MV-4-11 (cell line): ENCODE measurements around the gene MYO5A.

ENCODE experiments used
- DNase-seq: peaks from one replicate; lab custom pipeline; 2025; lab: John Stamatoyannopoulos, UW

The MYO5A gene

DNA sequence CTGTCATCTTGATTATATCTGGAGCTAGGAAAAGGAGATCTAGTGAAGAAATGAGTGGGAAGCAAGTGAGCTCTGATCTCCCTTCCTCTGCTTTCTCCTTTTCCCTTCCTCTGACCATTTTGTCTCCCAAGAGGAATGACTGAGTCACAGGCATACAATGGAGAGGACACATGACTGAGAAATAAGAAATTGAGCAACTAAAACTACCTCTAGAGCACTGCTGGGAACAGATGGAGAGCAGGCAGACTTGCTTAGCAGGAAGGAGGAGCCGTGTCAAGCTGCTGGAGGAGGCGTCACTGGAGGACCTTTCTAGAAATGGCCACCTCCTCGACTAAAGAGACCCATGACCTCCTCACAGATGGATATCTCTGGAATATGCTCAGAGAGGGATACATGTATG is 166.2 kb downstream of the MYO5A start:
- no peak for DNase-seq

DNA sequence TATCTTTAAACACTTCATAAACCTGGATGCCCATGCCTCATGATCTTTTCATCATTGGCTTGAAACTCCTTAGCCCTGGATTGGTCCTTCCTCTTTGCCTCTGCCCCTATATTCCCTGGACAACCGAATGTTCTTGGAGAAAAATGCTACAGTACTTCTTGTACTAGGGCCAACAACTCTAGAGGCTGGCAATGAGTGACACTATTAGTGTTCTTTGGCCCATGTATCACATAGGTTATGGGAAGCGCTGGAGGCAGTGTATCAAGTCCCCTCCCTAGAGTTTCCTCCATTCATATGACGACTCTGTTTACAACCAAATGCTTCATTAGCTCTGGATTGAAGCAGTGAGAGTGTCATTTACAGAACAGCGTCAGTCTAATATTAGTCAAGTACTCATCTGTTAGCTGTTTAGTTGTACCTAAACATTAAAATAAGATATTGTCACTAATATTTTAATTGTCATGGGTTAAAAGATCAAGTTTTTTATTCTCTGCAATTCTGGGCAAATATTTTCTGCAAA is 166.6 kb downstream of the MYO5A start:
- DNase-seq, result no peak

DNA sequence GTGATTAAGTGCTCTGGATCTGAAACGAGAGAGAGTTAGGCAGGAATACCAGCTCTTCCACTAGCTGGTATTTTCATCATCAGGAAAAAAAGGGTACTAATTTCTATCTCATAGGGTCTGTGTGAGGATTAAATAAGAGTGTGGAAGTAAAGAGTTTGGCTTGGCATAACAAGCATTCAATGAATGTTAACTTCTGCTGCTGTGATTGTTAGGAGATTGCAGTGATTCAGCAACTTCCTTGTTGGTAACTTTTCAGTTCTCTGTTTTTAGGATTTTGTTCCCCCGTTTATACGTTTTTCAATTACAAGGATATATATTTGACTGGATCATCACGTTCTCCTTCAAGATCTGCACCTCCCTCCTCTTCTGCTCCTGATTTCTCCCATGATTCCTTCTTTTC is 167.2 kb downstream of the MYO5A start:
- DNase-seq, result no peak

DNA sequence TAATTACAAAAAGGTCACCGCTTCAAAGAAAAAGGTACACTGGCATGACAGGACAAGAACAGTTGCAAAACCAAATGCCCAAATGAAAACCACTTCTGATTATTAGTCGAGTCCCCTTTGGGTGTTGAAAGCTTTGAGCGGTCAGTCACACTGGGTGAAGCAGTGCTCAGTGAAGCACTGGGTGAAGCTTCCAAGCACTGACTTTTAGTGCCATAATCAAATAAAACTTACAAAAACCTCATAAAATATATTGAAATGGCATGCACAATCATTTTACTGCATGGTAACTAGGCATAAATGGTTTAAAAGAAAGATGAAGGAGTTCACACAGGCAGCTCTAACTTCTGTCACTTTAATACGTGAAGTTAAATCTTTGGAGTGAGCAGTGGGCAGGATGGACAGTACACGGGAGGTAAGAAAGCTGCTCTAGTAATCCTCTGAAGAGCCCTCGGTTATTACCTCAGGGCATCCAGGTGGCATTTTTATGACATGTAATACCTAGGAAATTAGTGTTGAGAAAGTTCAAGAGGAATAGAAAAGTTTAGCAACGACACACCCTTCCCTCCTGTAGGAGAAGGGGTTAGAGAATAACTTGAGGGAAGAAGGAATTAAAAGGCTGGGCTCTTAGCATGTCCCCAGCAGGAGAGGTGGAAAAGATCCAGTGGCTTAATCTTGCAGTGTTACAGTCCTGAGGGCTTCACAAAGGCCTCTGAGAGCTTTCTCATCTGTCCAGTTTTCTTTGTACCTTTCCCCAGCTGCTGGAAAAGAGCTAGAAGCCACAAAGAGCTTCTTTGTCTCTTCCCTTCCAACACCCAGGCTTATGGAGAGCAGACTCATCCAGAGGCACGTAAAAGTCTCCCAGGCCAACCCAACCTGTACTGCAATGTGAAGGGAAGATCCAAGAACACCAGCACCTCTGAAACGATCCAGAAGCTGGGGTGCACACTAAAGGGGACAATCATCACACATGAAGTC is 168.2 kb downstream of the MYO5A start:
- DNase-seq, result no peak

DNA sequence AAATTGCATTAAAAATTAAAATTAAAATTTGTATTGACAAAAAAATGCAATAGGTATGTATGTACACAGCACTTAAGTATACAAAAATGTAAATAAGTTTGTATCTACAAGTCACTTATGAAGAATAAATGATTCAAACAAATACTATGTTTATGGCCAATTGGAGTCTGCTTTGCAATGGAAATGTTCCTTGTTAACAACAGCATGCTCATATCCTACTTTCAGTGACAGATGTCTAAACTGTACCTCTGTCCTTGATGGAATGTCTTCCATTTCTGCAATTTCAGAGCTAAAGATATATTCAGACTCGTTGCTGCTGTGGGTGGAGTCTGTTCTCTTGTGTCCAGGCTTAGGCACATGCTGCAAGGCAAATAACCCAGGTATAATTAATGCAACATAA is 169.0 kb downstream of the MYO5A start:
- DNase-seq, result no peak

DNA sequence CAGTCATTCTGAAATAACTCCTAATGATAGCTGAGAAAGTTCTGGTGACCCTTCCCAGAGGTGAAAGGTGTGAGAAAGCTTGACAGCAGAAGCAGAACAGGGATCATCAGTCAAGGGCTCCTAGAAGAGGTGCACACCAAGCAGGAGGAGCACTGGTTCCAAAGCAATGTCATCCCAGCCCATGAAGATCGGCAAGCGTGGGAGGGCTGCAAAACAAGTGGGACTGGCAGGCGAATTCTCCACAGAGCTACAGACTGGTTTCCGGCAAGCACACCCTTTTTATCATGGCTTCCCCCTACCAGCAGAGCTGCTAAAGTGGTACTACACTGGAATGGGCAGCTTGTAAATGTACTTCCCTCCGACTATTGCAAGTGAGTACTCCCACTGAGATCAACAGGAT is 170.7 kb downstream of the MYO5A start:
- DNase-seq, result no peak

DNA sequence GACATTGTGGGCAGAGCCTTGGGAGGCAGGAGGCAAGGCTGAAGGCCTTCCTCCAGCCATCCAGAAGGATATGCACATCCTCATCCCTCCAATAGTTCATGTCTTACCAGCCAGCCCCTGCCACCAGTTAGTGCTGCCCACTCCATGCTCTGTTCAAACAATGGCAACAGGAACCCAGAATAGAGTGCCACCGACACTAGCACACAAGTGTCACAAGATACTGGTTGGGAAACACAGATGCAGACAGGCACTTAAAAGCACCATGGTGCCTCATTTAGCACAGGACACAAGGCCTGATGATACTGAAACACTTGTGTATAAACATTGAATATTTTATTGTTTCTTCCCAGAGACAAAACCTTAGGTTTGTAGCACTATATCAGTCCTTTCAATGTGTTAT is 176.6 kb downstream of the MYO5A start:
- DNase-seq, result no peak

DNA sequence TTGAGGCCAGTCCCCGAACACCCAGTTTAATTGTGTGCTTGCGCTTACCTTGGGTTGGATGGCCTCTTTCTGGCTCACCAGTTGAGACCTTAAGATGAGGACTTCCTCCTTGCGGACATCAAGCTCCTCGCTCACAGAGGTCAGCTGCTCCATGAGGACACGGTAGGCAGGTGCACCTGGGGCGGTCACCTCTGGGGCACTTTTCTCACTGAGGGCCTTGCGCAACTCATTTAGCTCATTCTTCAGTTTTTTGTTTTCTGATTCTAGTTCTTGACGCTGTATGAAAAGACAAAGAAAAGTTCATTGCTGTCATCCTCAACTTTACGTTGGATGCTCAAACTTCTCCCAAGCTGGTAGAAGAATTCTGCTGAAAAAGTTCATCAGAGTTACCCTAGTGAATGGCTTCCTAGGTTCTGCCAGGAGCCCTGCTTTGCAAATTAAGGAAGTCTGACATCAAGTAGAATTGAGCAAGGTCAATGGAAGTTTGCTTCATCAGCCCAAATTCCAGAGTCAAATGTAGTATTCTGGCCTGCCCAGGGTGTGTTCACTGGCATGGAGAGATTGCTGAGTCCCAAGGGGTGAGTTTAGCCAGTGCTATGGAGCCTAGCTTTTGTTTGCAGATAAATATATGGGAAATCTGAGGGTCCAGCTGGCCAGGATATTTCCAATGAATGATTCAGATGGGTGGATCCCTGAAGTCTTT is 177.3 kb downstream of the MYO5A start:
- DNase-seq, result peak; percentile 44

DNA sequence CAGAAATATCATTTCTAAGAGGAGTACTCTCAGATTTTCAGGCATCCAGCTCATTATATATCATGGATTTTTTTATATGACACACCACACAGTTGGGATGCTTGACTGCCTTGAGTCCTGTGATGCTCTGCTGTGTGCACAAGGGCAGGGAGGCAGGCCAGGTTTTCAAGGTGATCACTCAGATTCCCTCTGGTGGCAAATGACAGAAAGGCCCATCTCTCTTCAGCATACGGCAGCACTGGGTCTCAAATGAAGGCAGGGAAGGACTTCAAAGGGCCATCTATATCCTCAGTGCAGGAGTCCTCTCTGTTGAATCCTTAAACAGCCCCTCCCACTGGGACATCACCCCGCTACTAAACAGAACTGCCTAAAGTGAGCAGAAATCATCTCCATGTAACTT is 178.3 kb downstream of the MYO5A start:
- DNase-seq, result no peak

DNA sequence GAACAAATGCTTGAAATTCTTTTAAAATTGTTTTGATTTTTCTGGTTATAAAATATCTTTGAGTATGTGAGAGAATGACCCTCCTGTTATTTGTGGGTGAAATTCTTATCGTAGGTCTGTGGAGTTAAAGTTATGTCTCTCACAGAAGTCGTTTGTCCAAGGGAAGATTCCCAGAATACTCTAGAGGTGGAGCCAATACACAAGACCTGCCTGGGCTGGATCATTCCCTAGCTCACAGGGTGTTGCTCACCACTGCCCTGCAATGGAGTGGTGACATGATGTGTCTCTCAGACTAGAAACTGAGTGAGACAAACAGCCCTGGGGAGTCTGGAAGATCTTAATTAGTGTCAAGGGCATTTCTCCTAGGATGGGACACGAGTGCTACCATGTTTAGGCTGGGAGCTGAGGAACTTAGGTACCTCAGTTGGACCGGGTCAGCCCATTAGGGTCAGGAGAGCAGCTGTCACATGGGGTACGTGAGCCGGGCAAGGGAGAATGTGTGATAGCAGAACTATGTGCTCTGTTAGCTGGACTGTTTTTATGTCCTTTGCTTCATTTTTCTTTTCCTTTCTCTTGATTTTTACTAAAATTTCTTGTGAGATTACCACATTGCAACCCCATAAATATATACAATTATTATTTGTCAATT is 179.5 kb downstream of the MYO5A start:
- DNase-seq, result no peak

DNA sequence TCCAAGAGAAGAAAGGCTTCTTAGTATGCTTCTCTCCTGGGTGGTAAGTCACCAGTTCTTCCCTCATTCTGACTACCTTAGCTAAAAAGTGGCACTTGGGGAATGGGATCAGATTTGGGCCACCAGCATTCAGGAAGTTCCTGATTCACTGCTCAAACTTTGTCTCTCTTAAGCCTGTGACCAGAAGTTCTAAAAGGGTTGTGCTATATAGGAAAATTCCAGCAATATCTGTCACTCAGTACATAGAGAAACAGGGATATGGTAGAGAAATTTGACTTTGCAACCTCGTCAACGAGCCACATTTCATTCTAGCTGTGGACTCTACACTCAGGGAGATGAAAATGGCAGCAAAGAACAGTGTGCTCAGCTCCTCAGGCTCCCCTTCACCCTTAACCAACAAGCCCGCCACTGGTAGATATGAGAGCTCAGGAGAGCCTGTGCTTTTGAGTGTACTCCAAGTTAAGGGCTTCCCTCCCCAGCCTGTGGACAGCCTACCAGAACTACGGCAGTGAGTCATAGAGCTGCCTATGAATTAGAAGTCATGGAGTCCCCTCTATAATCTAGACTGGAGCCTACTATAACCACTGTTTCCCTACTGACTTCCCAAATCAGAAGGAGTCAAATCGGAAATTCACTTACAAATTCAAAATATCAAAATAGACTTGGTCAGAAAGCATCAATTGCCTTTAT is 180.5 kb downstream of the MYO5A start:
- no peak for DNase-seq

DNA sequence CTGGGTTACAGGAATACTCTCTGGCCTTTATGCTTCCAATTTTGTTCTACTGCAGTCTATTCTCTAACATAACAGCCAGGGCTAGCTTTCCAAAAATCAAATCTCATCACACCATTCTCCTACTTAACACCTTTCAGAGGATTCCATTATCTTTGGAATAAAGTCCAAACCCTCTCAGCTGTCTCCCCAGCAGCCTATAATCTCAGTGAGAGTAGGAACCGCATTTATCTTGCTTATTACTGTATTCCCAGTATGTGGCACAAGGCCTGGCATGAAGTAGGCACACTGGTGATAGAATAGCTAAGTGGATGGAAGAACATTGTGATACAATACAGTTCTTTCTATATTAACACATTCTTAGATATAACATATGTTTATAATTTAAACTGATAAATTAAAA is 184.1 kb downstream of the MYO5A start:
- DNase-seq, result no peak

DNA sequence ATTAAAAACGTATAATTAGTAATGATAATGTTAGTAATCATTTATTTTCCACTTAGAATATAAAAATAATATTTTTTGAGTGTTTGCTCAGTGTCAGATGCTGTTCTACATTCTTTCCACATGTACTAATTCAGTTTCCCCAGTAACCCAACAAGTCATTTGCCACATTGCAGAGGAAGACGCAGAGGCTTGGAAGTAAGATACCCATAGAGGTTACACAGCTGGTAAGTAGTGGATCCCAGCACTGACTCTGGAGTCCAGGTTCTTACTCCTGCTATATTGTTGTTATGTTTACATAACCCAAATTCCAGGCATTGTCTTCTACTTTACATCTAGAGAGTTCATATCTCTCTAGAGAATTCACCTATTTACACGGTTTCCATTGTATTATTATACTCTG is 184.8 kb downstream of the MYO5A start:
- no peak for DNase-seq

DNA sequence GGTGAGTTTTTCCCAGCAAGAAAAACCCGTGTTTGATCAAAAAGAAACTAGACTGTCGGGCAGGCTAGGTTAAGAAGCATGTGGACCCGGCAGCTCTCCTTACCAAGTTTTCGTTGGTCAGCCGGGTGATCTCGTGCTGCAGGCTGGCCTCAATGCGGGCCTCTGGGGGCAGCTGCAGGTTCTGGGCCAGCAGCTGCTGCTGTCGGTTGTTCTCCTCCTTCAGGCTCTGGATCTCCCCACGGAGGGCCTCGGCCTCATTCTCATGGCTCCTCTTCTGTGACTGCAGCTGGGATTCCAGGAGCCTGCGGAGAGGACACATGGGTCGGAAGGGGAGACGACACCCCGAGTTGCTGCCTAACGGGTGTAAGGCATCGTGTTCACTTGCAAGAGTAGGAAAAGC is 188.6 kb downstream of the MYO5A start:
- no peak for DNase-seq

DNA sequence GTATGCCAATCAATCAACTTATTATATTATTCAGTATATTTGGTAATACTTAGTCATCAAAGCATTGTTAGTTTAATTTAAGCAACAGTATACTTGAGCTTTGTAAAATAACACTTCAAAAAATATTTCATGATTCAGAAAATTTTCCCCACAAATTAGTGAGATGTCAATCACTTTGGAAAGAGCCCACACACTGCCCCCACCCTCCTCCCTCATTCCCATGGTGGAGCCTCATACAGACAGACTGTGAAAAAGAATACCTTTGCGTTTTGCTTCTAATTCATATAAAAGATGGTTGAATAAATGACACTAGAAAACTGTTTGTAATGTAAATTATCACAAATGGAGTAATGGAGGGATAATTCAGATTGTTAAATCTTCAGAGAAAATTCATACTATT is 189.8 kb downstream of the MYO5A start:
- DNase-seq, result no peak

DNA sequence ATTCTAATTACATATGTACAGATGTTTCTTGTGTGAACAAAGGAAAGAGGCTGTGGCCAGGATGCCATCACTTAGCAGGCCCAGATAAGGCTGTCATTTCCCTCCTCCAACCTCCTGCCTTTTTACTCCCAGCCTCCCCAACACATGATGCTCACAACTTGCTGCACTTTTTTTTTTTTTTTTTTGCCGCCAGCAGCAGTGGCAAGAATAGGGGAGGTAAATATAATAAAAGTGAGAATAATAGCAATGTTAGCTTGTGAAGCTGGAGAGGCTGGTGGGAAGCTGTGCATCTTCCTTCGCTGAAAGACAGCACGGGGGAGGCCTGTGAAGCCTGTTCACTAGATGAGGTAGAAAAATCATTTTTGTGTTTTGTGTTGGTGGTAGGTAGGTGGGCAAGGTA is 190.6 kb downstream of the MYO5A start:
- no peak for DNase-seq

DNA sequence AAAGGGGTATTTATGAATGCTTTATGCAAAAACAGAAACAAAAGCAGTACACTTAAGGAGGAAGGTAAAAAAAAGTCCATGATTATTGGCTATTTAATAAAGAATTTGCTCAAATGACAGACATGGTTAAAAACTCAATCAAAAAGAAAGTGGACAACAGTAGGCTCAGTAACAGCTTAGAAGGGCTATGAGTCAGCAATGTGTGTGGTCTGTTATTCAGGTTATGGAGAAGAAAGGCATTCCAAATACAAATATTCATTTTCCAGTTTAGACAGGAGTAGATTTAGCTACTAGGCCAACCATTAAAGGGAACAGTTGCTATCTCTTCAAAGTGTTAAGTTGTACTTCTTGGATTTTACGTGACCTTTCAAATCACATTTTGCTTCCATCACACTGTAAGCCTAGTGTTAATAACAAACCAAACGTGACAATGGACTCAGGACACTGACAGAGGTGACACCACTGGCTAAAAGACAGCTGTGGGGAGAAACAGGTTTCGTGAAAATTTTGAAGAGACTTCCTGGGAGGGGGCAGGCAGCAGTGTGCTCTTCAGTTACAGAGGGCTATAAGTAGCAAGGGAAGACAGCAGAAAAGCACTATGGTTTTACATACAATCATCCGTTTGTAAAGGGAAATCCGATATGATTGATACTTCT is 191.4 kb downstream of the MYO5A start:
- no peak for DNase-seq

DNA sequence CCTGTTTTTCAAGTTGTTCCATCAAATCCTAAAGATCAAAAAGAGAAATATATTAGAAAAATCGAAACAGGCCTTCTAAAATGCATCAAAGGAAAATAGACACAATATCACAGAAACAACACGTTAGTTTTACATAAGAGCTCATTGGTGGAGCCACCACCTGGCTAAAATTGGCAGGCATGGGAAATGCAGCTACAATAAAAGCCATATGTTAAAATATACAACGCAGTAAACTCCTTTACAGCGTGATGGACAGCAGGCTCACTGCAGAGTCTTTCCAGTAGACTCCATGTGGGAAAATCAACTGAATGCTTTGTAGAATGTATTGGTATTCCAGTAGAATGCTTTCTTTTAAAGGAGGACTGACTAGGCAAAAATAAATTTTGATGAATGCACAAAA is 192.2 kb downstream of the MYO5A start:
- DNase-seq, result no peak

DNA sequence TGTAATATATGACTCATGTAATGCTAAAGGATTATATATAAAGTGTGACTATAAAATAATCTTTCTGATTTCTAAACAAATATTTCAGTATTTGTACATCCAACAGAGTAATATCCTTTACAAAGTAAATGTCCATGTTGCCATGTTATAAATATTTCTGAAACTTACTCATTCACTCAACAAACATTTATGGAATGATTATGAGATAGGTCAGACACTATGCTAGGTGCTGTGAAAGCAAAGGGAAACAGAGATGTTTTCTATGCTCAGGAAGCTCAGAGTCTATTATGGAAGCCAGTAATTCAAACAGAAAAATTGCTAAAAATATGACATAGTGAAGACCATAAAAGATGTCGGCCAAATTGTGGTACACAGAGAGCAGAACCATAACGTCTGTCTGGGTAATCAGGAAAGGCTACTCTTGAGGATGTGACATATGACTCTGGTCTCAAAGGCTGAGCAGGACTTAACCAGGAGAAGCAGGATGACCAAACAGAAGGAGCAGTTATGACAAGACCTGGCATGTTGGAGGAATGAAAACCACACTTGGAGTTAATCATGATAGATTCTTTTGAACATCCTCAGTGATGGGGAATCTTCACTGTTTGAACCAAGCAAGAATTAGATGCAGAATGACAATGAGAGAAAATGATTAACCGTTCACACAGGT is 194.1 kb downstream of the MYO5A start:
- no peak for DNase-seq

DNA sequence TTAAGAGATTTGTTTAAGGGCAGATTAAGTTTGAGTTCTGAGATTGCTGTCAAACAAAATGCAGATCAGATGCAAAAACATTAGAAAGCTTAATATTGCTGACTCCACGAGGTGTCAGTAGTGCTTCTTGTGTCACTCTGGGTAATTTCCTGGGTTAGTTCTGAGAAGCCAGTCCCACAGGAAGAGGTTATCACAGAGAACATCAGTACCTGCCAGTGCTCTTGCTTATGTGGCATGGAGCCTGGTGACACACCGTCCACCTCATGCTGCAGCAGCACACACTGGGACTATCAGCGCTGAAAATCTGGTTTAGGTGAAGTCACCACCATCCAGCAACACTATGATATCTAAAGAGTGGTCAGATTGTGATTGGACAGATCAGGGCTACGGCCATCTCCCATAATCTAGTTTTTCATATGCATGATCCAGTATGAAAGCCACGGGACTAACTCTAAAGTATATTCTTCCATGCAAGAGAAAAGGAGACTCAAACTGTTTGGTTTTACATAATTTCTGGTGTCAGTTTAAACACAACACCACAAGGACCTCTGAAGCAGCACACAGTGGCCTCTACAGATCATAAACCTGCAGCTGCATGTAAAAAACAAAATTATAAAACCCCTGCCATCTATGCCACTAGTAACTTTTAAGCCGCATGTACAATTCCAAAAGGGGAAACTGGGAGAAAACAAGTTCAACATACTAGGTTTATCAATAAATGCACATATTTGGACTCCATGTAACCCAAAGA is 197.0 kb downstream of the MYO5A start:
- peak; percentile 57 for DNase-seq
